PFSK-1 (cell line): ENCODE measurements around the gene FRAT1.

ENCODE experiments used
- POLR2AphosphoS5 ChIP-seq: IDR thresholded peaks from 2 replicates; pipeline ENCODE4 v1.6.1; 2012; ENCODE audit warnings: low read depth, mild to moderate bottlenecking, control low read depth, low read length, moderate library complexity
- SIN3A ChIP-seq: IDR thresholded peaks from 2 replicates; pipeline ENCODE4 v1.6.1; 2012; ENCODE audit warnings: mild to moderate bottlenecking, low read length, moderate library complexity, borderline replicate concordance; ENCODE audit not compliant: insufficient read depth
- TAF1 ChIP-seq: IDR thresholded peaks from 2 replicates; pipeline ENCODE4 v1.6.1; 2012; ENCODE audit warnings: low read length, control low read depth, borderline replicate concordance; ENCODE audit not compliant: insufficient read depth

GRCh38 chr10:97300980-97301379, 18.1 kb upstream of the FRAT1 start:
- no peak for TF ChIP-seq POLR2AphosphoS5
- no peak for TF ChIP-seq TAF1
- no peak for TF ChIP-seq SIN3A
